Raji (cell line): ENCODE results near the gene PTGR3.

Experiments used
- POLR2A ChIP-seq: IDR thresholded peaks from 2 replicates; pipeline ENCODE4 v1.6.1; 2011; ENCODE audit warnings: low read depth, low read length, control low read depth; ENCODE audit not compliant: insufficient read depth

PTGR3 gene

DNA sequence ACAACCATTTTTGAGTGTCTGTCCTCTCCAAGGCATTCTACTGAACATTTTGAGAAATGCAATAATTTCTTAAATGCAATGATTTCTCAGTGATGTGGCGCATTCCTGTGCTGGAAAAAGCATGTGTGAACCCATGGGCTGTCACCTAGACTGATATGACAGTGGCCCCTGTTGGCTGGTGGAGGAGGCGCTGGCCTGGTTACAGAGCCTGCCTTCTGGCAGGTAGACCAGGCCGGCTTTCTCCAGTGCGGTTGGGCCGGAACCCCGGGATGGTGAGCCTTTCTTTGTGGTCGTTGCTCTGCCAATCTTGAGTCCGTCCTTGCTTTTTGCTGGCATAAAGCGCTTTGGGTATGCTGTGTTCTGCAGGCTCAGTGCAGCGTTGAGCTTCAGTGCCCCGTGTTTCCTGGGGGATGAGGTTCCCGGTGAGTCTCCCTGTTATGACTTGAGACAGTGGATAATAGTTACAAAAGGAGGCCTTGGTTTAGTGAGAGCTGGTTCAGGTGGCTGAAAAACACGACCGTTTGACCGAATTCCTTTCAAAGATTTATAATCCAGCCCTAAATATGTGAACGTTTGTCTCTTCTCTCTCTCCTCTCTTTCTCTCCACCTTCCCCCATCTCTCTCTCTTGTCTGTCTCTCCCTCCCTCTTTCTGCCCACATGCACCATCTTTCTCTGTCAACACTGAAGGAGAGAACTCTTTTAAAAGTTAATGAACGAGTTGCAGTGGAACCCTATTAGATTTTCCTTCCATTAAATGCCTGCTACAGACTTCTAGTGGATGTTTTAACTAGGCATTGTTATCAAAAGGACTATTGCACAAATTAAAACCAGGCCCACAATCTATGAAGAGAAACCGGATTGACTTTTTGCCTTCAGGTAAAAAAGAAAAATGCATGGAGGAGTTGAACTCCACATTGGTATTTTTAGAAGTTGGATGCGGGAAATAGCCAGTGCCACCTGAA lies 35.7 kb upstream of the PTGR3 start:
- TF ChIP-seq POLR2A, result no peak

DNA sequence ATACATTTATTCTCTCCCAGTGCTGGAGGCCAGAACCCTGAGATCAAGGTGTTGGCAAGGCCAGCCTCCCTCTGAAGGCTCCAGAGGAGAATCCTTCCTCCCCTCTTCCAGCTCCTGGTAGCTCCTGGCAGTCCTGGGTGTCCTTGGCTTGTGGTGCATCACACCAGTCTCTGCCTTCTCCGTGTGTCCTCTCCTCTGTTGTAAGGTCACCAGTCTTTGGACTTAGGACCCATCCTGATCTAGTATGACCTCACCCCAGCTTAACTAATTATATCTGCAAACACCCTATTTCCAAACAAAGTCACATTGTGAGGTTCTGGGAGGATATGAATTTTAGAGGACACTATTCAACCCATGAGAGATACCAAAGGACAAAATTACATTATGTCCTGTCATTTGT lies 32.8 kb upstream of the PTGR3 start:
- no peak for TF ChIP-seq POLR2A

DNA sequence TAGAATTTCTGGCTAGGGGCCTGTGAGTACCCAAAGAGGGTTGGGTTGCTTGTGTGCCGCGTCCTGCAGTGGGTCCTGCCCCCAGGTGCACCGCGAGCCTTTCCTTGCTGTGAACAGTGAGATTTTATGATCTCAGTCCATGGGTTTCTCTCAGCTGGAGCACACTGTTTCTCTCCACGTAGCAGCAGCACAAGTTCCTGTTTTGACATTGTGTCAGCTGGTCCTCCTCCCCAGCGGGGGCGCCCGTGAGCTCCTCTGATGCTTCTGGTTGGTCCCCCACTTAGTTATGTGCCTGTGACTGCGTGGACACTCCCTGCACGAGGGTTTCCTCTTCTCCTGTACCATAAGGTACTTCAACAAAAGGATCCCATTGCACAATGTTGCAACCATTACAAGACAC lies 31.5 kb upstream of the PTGR3 start:
- TF ChIP-seq POLR2A, result no peak

DNA sequence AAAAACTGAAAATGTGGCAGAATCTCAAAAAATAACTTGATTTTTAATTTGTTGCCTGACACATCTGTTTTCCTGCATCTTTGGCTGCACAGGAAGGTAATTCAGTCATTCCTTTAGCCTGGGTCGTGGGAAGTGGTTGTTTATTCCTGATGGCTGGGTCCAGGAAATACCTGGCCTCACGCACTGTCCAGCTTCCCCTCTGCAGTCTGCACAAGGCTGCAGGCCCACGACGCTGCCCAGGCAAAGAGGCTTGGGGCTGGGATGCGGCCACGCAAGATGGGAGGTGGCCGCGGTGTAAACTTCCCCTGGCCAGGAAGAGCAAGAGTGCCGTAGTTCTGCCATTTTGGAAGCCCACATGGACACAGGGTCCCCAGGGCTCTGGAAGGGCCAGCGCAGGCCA lies 29.8 kb upstream of the PTGR3 start:
- no peak for TF ChIP-seq POLR2A

DNA sequence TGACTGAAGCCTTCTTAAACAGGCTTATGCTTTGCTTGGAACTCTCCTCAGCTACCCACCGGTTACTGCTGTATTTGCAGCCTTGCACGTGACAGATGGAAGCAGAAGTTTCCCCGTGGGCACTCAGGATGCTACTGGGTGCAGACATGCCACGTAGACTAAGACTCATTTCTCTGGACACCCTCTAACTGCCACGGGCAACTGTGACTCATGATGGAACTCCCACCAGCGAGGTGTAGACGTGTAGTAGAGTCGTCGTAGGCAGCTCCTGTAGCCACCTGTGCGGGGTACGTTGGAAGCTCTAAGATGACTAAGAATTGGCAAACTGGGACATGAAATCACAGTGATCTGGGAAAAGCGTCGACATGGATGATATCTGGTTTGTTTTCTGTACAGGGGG lies 29.2 kb upstream of the PTGR3 start:
- no peak for TF ChIP-seq POLR2A

DNA sequence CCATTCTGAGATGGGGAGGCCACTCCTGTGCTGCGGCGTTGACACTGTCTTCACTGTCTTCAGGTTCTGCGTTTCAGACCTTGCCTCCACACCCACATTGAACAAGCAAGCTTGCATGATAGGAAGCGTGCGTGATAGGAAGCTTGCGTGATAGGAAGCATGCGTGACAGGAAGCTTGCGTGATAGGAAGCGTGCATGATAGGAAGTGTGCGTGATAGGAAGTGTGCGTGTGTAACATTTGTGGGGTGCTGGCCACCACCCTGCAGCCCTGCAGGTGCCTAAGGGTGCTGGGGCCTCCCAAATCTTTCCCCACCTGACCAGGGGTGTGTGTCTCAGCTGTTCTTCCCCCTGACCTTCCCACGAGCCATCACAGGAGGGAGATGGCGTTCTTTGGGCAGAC lies 27.0 kb upstream of the PTGR3 start:
- no peak for TF ChIP-seq POLR2A

DNA sequence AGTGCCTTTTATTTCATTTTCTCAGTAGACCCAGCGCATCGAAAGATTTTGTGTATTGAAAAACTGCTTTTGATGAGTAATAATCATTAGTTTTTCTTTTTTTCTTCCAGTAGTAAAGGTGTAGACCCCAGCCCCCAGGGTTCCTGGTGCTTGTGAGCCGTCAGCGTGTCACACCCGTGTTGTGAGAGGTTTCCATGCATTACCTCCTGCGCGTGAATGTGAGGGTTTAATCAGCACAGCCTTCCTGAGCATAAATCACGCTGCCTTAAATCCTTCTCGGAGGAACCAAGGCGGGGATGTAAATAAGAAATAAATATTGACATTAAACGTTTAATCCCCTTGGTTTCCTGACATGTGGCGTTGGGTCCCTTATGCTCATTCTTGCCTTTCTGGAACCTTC lies 26.0 kb upstream of the PTGR3 start:
- no peak for TF ChIP-seq POLR2A

DNA sequence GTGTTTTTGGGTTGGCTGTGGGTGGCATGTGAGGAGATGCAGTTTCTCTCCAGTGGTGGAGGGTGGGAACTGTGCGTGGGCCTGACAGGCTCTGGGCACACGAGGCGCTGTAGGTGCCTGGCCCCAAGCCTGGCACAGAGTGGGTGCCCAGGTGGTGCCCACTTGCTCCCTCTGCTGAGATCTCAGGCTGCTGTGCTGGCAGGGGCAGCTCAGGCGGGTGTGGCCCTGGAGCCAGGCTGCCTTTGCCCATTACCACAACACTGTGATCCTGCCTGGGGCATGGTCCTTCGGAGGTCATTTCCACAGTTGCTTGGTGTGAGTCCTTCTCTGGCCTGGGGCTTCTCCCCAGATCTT lies 22.1 kb upstream of the PTGR3 start:
- no peak for TF ChIP-seq POLR2A

DNA sequence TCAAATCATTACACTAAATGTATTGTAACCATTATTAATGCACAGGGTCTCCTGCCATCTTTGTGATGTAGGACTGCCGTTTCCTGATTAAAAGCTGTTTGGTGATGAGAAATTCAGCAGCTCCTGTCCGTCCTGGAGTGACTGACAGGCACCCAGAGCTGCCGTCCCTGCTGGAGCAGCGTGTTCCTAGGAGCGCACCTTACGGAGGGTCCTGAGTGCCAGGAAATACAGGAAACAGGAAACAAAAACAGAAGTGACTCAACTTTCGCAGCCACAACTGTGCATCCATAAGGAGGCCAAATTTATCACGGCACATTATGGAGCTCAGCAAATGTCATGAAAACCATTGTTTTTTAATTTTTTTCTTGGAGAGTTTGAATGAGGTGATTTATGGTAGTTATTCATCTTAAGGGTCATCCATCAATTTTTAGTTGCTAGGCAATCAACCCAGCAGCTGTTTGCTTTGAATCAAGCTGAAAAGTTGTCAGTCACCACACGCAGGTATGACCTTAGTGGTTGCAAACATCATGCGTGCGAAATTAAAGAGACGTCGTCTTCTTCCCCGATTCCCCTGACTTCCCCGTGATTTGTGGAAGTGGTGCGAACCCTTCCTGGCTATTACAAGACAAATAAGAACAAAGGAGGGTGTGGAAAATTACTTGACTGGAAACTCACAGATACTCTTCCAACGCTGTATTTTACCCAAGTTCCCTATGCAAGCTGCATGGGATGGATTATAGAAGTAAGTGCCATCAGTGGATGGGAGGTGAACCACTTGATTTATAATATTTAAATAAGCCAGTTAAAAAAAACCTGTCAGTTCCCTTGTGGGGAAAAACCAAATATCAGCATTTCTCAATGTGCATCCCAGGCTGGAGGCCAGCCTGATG lies 21.5 kb upstream of the PTGR3 start:
- TF ChIP-seq POLR2A, result no peak

DNA sequence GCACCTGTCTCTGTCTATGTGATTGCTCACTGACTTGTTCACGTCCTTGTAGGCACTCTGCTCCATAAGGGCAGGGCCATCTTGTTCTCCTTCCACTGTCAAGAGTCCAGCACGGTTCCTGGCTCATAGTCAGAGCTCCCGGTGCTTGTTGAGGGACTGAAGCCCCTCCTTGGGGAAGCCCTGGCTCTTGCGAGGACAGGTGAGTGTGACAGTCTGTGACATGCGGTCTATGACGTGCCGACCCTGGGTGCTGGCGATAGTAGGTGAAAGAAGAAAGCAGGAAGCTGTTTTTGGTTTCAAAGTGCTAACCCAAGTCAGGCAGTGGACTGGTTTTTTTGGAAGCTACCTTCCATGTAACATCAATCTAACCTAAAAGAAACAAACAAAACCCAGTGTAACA lies 20.5 kb upstream of the PTGR3 start:
- TF ChIP-seq POLR2A, result no peak

DNA sequence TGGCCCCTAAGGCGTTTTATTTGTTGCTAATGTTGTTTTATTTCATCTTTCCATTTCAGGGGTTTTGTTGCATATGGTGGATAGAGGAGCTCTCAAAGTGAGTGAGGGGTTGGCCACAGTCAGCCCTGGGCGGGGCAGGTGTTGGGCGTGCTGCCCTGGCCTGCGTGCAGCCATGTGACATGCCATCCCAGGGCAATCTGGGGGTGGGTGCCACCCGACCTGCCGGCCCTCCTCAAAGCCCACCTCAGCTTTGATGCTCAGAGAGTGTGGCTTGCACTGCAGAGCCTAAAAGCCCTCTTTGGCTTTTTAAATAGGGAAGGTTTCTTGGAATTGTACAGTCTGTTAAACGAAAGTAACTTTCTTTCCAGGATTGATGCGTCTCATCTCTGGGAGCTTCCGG lies 20.0 kb upstream of the PTGR3 start:
- TF ChIP-seq POLR2A, result no peak

DNA sequence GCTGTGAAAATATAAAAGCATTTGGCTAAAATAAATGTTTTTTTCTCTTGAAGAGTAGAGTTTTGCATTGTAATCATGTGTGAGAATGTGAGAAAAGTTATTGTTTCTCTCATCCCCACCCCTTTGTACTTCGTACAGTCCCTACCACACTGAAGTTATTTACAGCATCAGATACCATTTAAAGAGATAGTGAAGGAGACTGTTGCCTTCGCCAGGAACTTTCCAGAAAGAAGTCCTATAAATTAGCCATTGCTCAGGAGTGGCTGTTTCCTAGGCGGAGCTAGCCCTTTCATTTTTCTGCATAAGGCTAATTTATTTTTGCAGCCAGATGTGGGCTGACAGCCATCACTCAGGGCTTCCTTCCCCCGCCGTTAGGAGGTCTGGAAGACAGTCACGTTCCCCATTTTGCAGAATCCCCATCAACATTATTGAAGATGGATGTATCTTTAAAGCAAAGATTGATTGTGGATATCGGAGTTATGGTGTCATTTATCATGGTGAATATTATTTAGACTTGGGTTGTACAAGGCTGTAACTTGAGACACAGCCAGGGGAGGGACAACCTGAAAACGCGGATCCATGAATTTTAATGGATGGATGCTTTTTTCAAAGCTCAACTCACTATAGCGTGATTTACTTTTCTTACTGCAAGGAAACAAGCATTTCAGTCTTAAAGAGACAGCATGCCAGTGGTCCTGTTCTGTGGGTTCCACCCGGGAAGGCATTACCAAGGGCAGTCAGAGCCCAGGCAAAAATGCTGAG lies 18.8 kb upstream of the PTGR3 start:
- no peak for TF ChIP-seq POLR2A

DNA sequence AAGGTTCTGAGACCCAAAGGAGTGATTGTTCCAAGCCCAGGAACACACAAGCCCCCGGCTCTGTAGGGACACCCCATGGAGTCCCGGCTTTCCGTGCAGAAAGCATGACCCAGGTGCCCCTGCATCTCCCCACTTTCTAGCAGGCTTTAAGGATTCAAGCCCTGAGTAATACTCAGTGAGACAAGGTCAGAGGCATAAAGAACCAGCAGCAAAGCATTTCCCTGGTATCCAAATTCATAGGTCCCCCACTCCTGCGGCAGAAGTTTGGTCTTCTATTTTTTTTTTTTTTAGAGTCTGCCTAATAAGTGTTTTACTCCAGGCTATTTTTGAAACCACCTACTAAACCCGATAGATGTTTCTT lies 18.0 kb upstream of the PTGR3 start:
- TF ChIP-seq POLR2A, result no peak

DNA sequence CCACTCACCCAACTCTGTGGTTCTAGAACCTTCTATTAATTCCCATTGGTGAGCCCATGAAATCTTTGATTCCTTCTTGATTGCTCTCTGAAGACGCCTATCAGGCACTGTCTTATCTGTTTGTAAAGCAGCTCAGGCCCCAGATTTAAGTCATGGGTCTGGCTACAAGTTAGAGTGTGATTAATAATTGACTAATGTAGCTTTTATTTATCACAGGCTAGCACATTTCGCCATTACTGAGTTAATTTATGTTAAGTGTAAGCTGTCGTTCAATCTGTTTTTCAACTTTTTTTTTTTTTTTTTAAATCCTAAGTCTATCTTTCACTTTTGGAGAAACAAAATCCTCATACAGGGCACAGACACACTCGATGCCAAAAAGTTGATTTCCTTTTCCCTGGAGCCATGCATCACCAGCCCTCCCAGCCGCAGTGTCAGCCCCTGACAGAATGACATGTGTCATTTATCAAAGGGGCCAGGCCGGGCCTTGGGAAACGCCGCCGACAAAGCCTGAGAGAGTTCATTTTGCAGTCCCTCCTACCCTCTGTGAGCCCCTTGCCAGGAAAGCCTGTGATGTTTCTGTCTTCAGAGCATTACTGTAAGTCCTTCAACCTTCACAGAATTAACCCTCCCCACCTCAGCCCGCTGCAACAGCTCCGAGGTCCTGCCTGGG lies 17.5 kb upstream of the PTGR3 start:
- no peak for TF ChIP-seq POLR2A

DNA sequence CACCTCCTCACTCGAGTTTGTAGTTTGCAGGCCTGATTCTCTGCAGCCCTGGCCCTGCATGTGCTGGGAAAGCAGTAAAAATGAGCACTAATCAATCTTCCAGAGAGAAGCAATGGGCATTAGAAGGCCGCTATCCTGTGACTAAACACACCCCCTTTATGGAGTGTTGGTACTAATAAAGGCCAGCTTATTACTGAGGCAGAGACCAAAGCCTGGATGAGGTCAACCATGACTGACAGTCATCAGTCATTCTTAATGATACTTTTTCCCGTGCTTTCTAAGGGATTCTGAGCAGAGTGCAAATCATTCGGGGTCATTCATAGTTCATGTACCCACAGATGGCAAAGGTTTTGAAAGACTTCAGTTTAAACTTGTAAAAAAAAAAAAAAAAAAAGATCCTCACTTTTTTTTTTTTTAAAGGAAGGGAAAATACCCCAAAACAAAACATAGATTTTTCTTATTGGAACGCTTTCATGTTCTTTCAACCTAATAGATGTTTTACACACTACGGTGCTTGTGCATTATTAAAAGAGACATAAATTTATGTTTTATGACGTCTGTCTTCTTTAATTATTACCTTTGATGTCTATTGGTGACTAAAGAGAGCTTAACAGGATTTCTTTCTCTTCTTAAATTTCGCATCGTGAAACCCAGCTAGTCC lies 14.9 kb upstream of the PTGR3 start:
- no peak for TF ChIP-seq POLR2A

DNA sequence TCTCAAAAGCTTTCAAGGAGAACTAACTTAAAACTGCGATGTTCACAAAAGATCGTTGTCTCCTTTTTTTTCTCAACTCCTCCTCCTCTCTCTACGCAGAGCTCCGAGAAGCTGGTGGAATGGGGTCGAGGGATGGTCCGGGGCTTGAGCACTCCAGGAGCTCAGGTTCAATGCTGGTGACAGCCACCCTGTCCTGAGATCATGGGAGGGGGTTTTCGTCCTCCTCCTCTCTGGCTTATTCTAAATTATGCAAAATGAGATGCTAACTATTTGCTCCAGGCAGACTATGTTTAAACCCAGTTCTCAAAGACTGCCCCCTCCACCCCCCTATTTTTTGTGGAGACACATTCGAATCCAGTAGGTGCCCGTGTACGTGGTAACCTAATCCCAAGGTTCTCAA lies 13.5 kb upstream of the PTGR3 start:
- no peak for TF ChIP-seq POLR2A
